ENCODE measurements around the gene ZNF641. TPM values are rescaled to one million over a fixed set of nuclear protein-coding genes. Genes with fewer than 3 reads are reported as not detected.

ZNF641 gene
- total RNA-seq, 1 donor from 2014 or later: 21.7 TPM

- no peaks in the 10 kb centered on the region for H3K36me3 Mint-ChIP-seq (ENCODE audit: unreplicated experiment)
- no peak overlapping the region for H3K4me3 Mint-ChIP-seq (ENCODE audit: unreplicated experiment)
- no peaks in the 10 kb centered on the region for H3K27me3 Mint-ChIP-seq (ENCODE audit: unreplicated experiment)
These were observed 29.9 kb upstream of the ZNF641 start for GRCh38 chr12:48380596-48380995.

GRCh38 chr12:48379794-48380193 is 29.1 kb upstream of the ZNF641 start:
- DNase-seq: no peak
- Mint-ChIP-seq H3K4me1 (ENCODE audit: low read depth, unreplicated experiment) (no peaks in the 10 kb centered on the region), H3K27ac (ENCODE audit: unreplicated experiment) (no peak overlapping the region), H3K27me3 (ENCODE audit: unreplicated experiment) (no peaks in the 10 kb centered on the region), H3K9me3 (ENCODE audit: unreplicated experiment) (no peaks in the 10 kb centered on the region), H3K36me3 (ENCODE audit: unreplicated experiment) (no peaks in the 10 kb centered on the region), H3K4me3 (ENCODE audit: unreplicated experiment) (no peak overlapping the region)
- TF ChIP-seq CTCF (IDR thresholded peaks at IDR 0.05; ENCODE audit: partially characterized antibody, unreplicated experiment): no peak

More at GRCh38 chr12:48380596-48380995, 29.9 kb upstream of the ZNF641 start:
- no peaks in the 10 kb centered on the region for H3K9me3 Mint-ChIP-seq (ENCODE audit: unreplicated experiment)
- no peak overlapping the region for H3K27ac Mint-ChIP-seq (ENCODE audit: unreplicated experiment)
- H3K4me1 Mint-ChIP-seq (ENCODE audit: low read depth, unreplicated experiment): no peaks in the 10 kb centered on the region
- no peak for DNase-seq
- no peak for TF ChIP-seq CTCF (IDR thresholded peaks at IDR 0.05; ENCODE audit: partially characterized antibody, unreplicated experiment)

GRCh38 chr12:48377646-48378045 is 26.9 kb upstream of the ZNF641 start:
- Mint-ChIP-seq H3K4me3 (ENCODE audit: unreplicated experiment) (no peak overlapping the region), H3K27ac (ENCODE audit: unreplicated experiment) (no peak overlapping the region), H3K36me3 (ENCODE audit: unreplicated experiment) (no peaks in the 10 kb centered on the region), H3K4me1 (ENCODE audit: low read depth, unreplicated experiment) (no peaks in the 10 kb centered on the region), H3K9me3 (ENCODE audit: unreplicated experiment) (no peaks in the 10 kb centered on the region), H3K27me3 (ENCODE audit: unreplicated experiment) (no peaks in the 10 kb centered on the region)
- TF ChIP-seq CTCF (IDR thresholded peaks at IDR 0.05; ENCODE audit: partially characterized antibody, unreplicated experiment): no peak
- DNase-seq: no peak

GRCh38 chr12:48374164-48374563 is 23.4 kb upstream of the ZNF641 start:
- no peak overlapping the region for H3K4me3 Mint-ChIP-seq (ENCODE audit: unreplicated experiment)
- DNase-seq: no peak
- no peak overlapping the region for H3K27ac Mint-ChIP-seq (ENCODE audit: unreplicated experiment)
- H3K27me3 Mint-ChIP-seq (ENCODE audit: unreplicated experiment): no peaks in the 10 kb centered on the region
- no peaks in the 10 kb centered on the region for H3K4me1 Mint-ChIP-seq (ENCODE audit: low read depth, unreplicated experiment)
- TF ChIP-seq CTCF (IDR thresholded peaks at IDR 0.05; ENCODE audit: partially characterized antibody, unreplicated experiment): no peak
- H3K9me3 Mint-ChIP-seq (ENCODE audit: unreplicated experiment): peaks cover 1% of the 10 kb centered on the region
- no peaks in the 10 kb centered on the region for H3K36me3 Mint-ChIP-seq (ENCODE audit: unreplicated experiment)

- DNase-seq: no peak
- no peak overlapping the region for H3K4me3 Mint-ChIP-seq (ENCODE audit: unreplicated experiment)
- H3K9me3 Mint-ChIP-seq (ENCODE audit: unreplicated experiment): peaks cover 1% of the 10 kb centered on the region
- no peaks in the 10 kb centered on the region for H3K36me3 Mint-ChIP-seq (ENCODE audit: unreplicated experiment)
- no peak overlapping the region for H3K27ac Mint-ChIP-seq (ENCODE audit: unreplicated experiment)
- H3K4me1 Mint-ChIP-seq (ENCODE audit: low read depth, unreplicated experiment): no peaks in the 10 kb centered on the region
- H3K27me3 Mint-ChIP-seq (ENCODE audit: unreplicated experiment): no peaks in the 10 kb centered on the region
- no peak for TF ChIP-seq CTCF (IDR thresholded peaks at IDR 0.05; ENCODE audit: partially characterized antibody, unreplicated experiment)
These were observed 15.4 kb upstream of the ZNF641 start for GRCh38 chr12:48366131-48366530.
